Ishikawa (cell line): ENCODE results near the gene MSH2.

Experiments used
- CEBPB ChIP-seq: IDR thresholded peaks from 2 replicates; pipeline ENCODE4 v1.6.1; 2012
- CREB1 ChIP-seq: IDR thresholded peaks from 2 replicates; pipeline ENCODE4 v1.6.1; 2012; ENCODE audit warnings: low read depth
- EGR1 ChIP-seq: IDR thresholded peaks from 2 replicates; pipeline ENCODE4 v1.6.1; 2012
- EP300 ChIP-seq: IDR thresholded peaks from 2 replicates; pipeline ENCODE4 v1.6.1; 2012; ENCODE audit warnings: borderline replicate concordance
- FOXM1 ChIP-seq: IDR thresholded peaks from 2 replicates; pipeline ENCODE4 v1.6.1; 2012; ENCODE audit warnings: low read depth, borderline replicate concordance
- RAD21 ChIP-seq: IDR thresholded peaks from 2 replicates; pipeline ENCODE4 v1.6.1; 2012; ENCODE audit warnings: low read depth
- TAF1 ChIP-seq: IDR thresholded peaks from 2 replicates; pipeline ENCODE4 v1.6.1; 2012; ENCODE audit warnings: low read depth, mild to moderate bottlenecking
- TEAD4 ChIP-seq: IDR thresholded peaks from 2 replicates; pipeline ENCODE4 v1.6.1; 2012
- YY1 ChIP-seq: IDR thresholded peaks from 2 replicates; pipeline ENCODE4 v1.6.1; 2012; ENCODE audit warnings: low read depth
- ZBTB7A ChIP-seq: IDR thresholded peaks from 2 replicates; pipeline ENCODE4 v1.6.1; 2012; ENCODE audit warnings: low read depth
- TF ChIP-seq, protein P1 (sequence below): IDR thresholded peaks from 2 replicates; pipeline ENCODE4 v1.6.1; 2012; ENCODE audit warnings: low read depth, mild to moderate bottlenecking
- TF ChIP-seq, protein P2 (sequence below): IDR thresholded peaks from 2 replicates; pipeline ENCODE4 v1.6.1; 2012
- TF ChIP-seq, protein P3 (sequence below): IDR thresholded peaks from 2 replicates; pipeline ENCODE4 v1.6.1; 2012

DNA sequence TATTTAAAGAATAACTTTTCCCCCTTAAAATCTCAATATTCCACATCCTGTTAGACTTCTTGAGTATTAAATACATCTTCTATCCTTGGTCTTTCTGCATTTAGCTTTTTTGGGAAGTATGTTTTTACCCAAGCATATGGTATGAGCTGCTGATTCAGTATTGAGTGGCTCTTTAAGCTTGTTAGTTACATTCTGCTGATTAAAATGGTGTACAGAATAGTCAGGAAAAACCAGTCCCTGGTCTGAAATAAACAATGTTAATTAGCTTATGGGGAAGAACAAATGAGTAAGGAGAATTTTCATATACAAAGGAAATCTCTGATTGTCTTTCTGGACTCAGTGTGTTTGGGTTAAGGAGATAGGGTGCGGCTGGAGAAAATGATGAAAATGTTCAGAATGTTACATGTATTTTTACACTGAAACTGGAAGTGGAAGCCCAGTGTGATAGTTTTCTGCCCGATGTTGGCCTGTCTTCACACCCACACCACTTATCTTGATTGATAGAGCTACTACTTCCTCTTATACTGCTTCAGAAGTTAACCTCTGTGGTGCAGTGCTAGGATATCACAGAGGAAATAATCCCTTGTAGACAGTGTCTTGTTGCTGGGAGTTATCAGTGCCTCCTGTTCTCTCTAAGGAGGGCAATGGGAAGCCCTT, 84.0 kb downstream of the MSH2 start:
- no peak for TF ChIP-seq RAD21
- no peak for TF ChIP-seq TAF1
- no peak for TF ChIP-seq YY1
- TF ChIP-seq EP300, result no peak
- TF ChIP-seq CEBPB, result no peak
- TF ChIP-seq ZBTB7A, result no peak
- TF ChIP-seq, protein P1, sequence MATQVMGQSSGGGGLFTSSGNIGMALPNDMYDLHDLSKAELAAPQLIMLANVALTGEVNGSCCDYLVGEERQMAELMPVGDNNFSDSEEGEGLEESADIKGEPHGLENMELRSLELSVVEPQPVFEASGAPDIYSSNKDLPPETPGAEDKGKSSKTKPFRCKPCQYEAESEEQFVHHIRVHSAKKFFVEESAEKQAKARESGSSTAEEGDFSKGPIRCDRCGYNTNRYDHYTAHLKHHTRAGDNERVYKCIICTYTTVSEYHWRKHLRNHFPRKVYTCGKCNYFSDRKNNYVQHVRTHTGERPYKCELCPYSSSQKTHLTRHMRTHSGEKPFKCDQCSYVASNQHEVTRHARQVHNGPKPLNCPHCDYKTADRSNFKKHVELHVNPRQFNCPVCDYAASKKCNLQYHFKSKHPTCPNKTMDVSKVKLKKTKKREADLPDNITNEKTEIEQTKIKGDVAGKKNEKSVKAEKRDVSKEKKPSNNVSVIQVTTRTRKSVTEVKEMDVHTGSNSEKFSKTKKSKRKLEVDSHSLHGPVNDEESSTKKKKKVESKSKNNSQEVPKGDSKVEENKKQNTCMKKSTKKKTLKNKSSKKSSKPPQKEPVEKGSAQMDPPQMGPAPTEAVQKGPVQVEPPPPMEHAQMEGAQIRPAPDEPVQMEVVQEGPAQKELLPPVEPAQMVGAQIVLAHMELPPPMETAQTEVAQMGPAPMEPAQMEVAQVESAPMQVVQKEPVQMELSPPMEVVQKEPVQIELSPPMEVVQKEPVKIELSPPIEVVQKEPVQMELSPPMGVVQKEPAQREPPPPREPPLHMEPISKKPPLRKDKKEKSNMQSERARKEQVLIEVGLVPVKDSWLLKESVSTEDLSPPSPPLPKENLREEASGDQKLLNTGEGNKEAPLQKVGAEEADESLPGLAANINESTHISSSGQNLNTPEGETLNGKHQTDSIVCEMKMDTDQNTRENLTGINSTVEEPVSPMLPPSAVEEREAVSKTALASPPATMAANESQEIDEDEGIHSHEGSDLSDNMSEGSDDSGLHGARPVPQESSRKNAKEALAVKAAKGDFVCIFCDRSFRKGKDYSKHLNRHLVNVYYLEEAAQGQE, result no peak
- TF ChIP-seq EGR1, result no peak
- TF ChIP-seq TEAD4, result no peak
- TF ChIP-seq, protein P2, sequence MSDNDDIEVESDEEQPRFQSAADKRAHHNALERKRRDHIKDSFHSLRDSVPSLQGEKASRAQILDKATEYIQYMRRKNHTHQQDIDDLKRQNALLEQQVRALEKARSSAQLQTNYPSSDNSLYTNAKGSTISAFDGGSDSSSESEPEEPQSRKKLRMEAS, result no peak
- TF ChIP-seq, protein P3, sequence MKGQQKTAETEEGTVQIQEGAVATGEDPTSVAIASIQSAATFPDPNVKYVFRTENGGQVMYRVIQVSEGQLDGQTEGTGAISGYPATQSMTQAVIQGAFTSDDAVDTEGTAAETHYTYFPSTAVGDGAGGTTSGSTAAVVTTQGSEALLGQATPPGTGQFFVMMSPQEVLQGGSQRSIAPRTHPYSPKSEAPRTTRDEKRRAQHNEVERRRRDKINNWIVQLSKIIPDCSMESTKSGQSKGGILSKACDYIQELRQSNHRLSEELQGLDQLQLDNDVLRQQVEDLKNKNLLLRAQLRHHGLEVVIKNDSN, result no peak
- TF ChIP-seq CREB1, result no peak
- no peak for TF ChIP-seq FOXM1
